ENCODE results near the gene PIK3AP1. TPM values are rescaled to one million over a fixed set of nuclear protein-coding genes. Genes with fewer than 3 reads are reported as not detected.

Gene PIK3AP1
- total RNA-seq, 1 experiment from 2014 or later, result 7.1 TPM

DNA sequence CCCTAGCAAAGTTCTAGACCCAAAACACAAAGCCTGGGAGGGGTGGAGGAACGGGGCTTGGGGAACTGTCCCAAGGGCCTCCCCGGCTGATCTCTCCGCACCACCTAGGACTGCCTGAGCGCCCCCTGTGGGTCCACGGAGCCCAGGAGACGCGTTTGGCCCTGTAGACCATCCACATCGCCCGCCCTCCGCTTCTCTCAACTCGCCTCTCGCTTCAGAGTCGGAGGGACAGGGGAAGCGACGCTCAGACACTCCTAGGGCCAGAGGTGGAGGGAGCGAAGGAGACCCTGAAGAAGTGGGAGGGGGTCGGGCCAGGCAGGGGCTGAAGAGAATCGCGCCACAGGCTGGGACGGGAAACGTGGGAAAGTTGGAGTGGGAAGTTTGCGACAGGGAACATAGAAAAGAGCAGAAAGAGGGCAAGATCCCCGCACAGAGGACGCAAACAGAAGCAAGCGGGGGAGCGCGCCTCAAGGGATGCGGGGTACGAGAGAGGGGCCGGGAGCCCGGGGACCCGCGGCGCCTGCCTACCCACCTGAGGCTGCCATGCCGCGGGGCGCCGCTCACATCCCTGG is 378 bp downstream of the PIK3AP1 start:
- no peaks in the 10 kb centered on the region for H3K79me2 ChIP-seq (ENCODE audit: insufficient read depth, low read length)
- no peaks in the 10 kb centered on the region for H3K27me3 ChIP-seq (ENCODE audit: insufficient read depth, low read length)
- H3K4me1 ChIP-seq (ENCODE audit: control insufficient read depth in 1 of 2, insufficient read depth in 2 of 2, low read length in 2 of 2), result peaks cover 2 to 19% of the 10 kb centered on the region in 2 experiments; a peak in 2 of 4 replicates
- ATAC-seq, result peak; percentile 86
- ChIA-PET CTCF (no interaction called here), POLR2A (no interaction called here), RAD21 (ENCODE audit: low non-redundant PET in 1 of 2, low total read pairs in 2 of 2, uncharacterized antibody in 2 of 2, unreplicated experiment in 2 of 2) (no interaction called here)
- H3K9me2 ChIP-seq (ENCODE audit: insufficient read depth), result no peaks in the 10 kb centered on the region
- H3K36me3 ChIP-seq (ENCODE audit: control insufficient read depth in 1 of 2, insufficient read depth in 2 of 2, low read length in 2 of 2), result no peaks in the 10 kb centered on the region
- peak overlapping the region; percentile 98 for H2AFZ ChIP-seq (ENCODE audit: low read depth, low read length, poor library complexity, severe bottlenecking)
- H3K4me2 ChIP-seq (ENCODE audit: low read length), result peak overlapping the region; percentile 99
- H4K20me1 ChIP-seq (ENCODE audit: insufficient read depth), result no peaks in the 10 kb centered on the region
- peak overlapping the region; percentile 66 for H3K9ac ChIP-seq (ENCODE audit: low read length)
- peak overlapping the region; percentile 51; the same call in 1 of the 2 replicates for H3K27ac ChIP-seq (ENCODE audit: low read depth, low read length)
- no TSS peak for BruUV-seq (replicated peaks)
- H3K9me3 ChIP-seq (ENCODE audit: control insufficient read depth in 1 of 2, insufficient read depth in 1 of 2, low read depth in 1 of 2, low read length in 2 of 2), result no peaks in the 10 kb centered on the region
- peak; percentile 19 for DNase-seq (ENCODE audit: low read depth, low spot score)
- intact Hi-C loops (cut with micrococcal nuclease), result no loop called here
- TF ChIP-seq SP1 (IDR thresholded peaks at IDR 0.05; ENCODE audit: low read depth) (no peak), CBX3 (IDR thresholded peaks at IDR 0.05; ENCODE audit: low read depth) (no peak), ZFX (IDR thresholded peaks at IDR 0.05) (no peak), EZH2phosphoT487 (IDR thresholded peaks at IDR 0.05; ENCODE audit: borderline replicate concordance) (no peak), SIN3A (IDR thresholded peaks at IDR 0.05; ENCODE audit: low read depth) (no peak), EZH2 (IDR thresholded peaks at IDR 0.05) (no peak), JUND (IDR thresholded peaks at IDR 0.05) (no peak), RAD21 (IDR thresholded peaks at IDR 0.05; ENCODE audit: low read depth) (peak; percentile 47), YY1 (IDR thresholded peaks at IDR 0.05; ENCODE audit: extremely low read depth, insufficient replicate concordance, low read depth, low read length) (no peak), ZNF274 (IDR thresholded peaks at IDR 0.05; ENCODE audit: low read depth, low read length) (no peak), POLR2AphosphoS5 (IDR thresholded peaks at IDR 0.05; ENCODE audit: low read depth, low read length) (no peak), ELF1 (IDR thresholded peaks at IDR 0.05; ENCODE audit: borderline replicate concordance, low read depth) (no peak), POLR2A (IDR thresholded peaks at IDR 0.05; ENCODE audit: borderline replicate concordance, extremely low read depth, insufficient read depth, insufficient read length) (no peak), MAX (IDR thresholded peaks at IDR 0.05) (0 out of 2 replicates have a peak, but pooled peaks have one; percentile 28)
- TF ChIP-seq, protein P1, sequence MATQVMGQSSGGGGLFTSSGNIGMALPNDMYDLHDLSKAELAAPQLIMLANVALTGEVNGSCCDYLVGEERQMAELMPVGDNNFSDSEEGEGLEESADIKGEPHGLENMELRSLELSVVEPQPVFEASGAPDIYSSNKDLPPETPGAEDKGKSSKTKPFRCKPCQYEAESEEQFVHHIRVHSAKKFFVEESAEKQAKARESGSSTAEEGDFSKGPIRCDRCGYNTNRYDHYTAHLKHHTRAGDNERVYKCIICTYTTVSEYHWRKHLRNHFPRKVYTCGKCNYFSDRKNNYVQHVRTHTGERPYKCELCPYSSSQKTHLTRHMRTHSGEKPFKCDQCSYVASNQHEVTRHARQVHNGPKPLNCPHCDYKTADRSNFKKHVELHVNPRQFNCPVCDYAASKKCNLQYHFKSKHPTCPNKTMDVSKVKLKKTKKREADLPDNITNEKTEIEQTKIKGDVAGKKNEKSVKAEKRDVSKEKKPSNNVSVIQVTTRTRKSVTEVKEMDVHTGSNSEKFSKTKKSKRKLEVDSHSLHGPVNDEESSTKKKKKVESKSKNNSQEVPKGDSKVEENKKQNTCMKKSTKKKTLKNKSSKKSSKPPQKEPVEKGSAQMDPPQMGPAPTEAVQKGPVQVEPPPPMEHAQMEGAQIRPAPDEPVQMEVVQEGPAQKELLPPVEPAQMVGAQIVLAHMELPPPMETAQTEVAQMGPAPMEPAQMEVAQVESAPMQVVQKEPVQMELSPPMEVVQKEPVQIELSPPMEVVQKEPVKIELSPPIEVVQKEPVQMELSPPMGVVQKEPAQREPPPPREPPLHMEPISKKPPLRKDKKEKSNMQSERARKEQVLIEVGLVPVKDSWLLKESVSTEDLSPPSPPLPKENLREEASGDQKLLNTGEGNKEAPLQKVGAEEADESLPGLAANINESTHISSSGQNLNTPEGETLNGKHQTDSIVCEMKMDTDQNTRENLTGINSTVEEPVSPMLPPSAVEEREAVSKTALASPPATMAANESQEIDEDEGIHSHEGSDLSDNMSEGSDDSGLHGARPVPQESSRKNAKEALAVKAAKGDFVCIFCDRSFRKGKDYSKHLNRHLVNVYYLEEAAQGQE (IDR thresholded peaks at IDR 0.05; ENCODE audit: low read depth), result no peak
- TF ChIP-seq, protein P2, sequence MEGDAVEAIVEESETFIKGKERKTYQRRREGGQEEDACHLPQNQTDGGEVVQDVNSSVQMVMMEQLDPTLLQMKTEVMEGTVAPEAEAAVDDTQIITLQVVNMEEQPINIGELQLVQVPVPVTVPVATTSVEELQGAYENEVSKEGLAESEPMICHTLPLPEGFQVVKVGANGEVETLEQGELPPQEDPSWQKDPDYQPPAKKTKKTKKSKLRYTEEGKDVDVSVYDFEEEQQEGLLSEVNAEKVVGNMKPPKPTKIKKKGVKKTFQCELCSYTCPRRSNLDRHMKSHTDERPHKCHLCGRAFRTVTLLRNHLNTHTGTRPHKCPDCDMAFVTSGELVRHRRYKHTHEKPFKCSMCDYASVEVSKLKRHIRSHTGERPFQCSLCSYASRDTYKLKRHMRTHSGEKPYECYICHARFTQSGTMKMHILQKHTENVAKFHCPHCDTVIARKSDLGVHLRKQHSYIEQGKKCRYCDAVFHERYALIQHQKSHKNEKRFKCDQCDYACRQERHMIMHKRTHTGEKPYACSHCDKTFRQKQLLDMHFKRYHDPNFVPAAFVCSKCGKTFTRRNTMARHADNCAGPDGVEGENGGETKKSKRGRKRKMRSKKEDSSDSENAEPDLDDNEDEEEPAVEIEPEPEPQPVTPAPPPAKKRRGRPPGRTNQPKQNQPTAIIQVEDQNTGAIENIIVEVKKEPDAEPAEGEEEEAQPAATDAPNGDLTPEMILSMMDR (IDR thresholded peaks at IDR 0.05 in 2 of 3, conservative IDR thresholded peaks at IDR 0.05 in 1 of 3; ENCODE audit: borderline replicate concordance in 1 of 3, insufficient read depth in 1 of 3, low read depth in 2 of 3, low read length in 2 of 3), result peak; percentile 49 to 80 (median 64); a peak in 5 of 6 replicates
- H3K4me3 ChIP-seq (replicated peaks in 1 of 2; ENCODE audit: low read depth in 1 of 2, low read length in 2 of 2), result peak overlapping the region; percentile 65 to 81

Data from HCT116 (cell line).